Stimulated activated CD4-positive, alpha-beta T cell treated with anti-CD3 and anti-CD28 coated beads, Interleukin-1b, Interleukin-23, amount 100 ng/mL, for 4 hours (primary cell): ENCODE measurements around the gene NKAIN2.

Experiments
- DNase-seq, 2 donors: peaks; one replicate each; pipeline ENCODE4 v3.0.0-alpha.2; 2020; ENCODE audit warnings: low read depth in 2 of 2

The NKAIN2 gene

DNA sequence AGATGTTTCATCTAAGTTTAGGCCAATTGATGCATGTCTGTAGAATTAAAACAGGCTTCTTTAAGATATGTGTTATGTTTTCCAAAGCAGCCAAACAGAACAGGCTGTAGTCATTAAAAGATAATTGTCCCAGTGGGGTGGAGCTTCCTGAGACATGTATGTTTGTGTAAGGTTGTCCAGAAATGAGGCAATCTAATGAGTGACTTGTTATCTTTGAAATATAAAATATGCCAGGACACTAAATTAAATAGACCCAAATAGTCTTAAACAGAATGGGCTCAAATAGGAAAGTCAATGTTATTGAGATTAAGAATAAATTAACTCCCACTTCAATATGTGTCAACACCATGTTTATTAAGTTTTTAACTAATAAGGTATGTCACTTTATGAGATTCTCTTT lies 953.9 kb downstream of the NKAIN2 start:
- no peak for DNase-seq

GRCh38 chr6:124758663-124759062 lies 955.0 kb downstream of the NKAIN2 start:
- DNase-seq = no peak

DNA sequence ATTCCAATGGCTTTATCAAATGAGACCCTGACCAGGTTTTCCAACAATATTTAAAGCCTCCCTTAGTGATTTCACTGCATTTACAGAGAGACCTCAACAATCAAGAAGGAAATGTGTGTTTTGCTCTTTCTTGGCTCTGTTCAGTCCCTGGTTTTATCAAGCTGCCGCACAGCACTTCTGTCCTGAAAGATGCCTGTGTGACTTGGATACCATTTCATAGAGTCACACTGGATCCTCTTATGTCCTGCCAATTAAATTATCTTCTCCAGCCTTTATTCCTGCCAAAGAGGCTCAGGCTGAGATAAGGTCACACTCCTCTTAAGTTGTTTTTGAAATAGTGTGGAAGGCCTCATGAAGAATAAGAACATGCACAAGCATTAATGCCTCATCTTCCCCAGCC lies 961.6 kb downstream of the NKAIN2 start:
- DNase-seq = no peak

DNA sequence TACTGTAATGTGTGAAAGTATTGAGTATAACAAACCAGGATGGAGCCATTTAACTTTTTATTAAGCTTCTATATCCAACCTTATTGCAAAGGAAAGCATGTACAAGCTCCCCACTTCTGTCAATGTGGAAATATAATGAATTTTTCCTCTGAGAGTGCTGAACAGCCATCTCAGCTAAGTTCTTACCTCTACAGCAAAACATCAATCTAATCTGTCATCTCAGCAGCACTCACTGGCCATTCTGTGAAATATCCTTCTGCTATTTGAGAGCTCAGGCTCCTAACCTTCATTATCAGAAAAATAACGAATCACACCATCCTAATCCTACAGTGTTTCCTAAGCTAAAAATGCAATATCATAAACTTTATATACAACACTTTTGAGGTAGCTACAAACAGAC lies 964.6 kb downstream of the NKAIN2 start:
- no peak for DNase-seq

DNA sequence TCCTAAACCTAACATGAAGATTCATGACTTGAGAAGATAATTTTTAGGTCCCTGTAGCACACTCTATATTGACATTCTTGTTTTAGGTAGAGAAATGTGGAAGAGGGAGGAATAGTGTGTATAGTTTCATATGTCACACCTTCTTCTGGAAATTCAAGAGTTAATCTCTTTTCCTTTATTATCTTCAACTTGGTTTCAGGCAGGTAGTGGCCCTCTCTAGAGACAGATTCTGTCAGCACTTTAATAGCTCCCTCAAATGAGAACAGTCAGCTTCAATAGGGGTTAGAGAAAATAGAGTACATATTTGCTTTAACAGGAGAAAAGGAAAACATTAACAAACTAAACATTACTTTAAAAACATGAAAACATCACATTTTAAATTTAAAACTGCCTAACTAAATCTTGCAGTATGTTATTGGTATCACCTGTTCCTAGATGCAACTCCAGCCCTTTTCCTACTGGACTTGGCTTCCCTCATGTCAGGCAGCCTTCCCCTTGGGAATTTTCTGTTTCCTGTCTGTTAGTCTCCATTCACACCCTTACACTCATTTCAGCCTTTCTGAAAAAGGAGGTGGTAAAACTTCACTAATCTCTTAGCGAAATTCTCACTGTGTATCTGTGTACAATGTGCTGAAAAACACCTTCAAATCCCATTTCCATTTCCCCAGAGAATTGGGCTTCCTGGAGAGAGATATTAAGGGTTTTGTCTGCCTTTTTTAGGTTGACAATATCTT lies 966.3 kb downstream of the NKAIN2 start:
- DNase-seq = no peak

- DNase-seq = no peak
Measured at GRCh38 chr6:124770784-124771183, 967.1 kb downstream of the NKAIN2 start.

DNA sequence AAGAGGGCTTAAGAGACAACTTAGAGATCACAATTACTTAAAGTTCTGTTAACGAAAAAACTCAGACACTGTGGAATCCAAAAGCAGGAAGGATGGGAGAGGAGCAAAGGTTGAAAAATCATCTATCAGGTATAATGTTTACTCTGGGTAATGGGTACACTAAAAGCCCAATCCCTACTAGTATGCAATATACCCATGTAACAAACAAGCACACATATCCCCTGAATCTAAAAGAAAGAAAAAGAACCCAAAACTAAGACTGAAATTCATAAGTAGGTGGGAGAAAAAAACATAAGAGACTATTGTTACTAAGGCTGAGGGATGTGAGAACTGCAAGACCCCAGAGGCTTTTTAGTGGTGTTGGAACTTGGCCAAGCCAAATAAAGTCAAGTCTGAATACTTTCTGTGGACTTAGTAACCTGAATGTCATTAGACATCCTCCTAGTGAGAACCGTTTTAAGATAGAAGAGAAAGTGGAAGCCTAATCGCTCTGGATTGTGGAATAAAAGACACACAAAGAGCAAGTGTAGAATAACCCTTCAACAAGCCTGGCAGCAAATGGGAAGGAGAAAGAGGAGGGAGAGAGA lies 969.2 kb downstream of the NKAIN2 start:
- DNase-seq = no peak

- no peak for DNase-seq
Measured at GRCh38 chr6:124775121-124775520, 971.5 kb downstream of the NKAIN2 start.

- DNase-seq = no peak
Measured at GRCh38 chr6:124777863-124778262, 974.2 kb downstream of the NKAIN2 start.

- no peak for DNase-seq
Measured at GRCh38 chr6:124780623-124781022, 977.0 kb downstream of the NKAIN2 start.

DNA sequence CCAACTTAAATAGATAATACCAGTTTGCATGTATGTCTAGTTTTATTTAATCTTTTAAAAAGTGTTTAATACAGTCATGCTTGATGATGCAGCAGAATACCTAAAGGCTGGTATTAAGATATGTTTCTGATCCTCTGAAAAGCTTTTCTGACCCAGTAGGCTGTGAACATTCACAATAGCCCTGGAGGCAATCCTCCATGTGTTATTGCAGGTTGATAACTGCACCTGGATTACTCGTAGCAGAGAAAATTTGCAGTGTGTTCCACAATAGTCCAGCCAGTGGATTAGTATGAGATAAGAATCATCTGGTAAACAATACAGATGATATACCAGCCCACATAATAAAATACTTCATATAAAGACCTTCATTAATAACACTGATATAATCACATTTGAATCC lies 979.7 kb downstream of the NKAIN2 start:
- no peak for DNase-seq

DNA sequence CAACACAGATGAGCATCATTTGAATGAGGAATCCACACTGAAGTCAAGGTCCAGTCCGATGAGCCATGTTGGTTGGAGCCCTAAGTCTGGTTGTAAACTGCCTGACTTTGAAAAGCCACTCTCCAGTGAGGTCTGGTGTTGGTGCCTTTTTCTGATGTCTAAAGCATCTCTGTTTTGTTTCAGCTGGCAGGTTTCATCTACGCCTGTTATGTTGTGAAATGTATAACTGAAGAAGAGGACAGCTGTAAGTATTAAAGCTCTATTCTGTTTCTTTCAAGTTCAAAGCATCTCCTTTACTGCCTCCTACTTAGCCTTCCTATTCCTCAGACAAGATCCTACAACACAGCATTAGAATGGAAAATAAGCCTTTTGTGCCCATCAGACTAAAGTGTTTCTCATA lies 987.5 kb downstream of the NKAIN2 start:
- no peak for DNase-seq

DNA sequence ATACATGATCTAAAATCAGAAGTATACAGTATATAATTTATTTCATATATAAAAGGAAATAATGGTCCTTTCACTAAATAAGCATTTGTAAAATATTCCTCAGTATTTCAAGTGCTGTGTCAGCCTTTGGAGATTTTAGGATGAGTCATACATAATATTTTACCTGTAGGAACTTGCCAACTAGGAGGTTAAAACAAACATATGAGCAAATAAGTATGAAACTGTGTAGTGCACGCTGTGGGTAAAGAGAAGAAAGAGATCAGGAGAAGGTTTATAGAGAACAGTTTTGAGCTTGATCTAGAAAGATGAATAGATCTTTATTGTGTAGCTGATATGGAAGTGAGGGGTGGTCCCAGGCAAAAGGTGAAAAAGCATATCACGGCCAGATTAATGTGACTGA lies 988.7 kb downstream of the NKAIN2 start:
- no peak for DNase-seq

GRCh38 chr6:124793398-124793797 lies 989.7 kb downstream of the NKAIN2 start:
- no peak for DNase-seq

DNA sequence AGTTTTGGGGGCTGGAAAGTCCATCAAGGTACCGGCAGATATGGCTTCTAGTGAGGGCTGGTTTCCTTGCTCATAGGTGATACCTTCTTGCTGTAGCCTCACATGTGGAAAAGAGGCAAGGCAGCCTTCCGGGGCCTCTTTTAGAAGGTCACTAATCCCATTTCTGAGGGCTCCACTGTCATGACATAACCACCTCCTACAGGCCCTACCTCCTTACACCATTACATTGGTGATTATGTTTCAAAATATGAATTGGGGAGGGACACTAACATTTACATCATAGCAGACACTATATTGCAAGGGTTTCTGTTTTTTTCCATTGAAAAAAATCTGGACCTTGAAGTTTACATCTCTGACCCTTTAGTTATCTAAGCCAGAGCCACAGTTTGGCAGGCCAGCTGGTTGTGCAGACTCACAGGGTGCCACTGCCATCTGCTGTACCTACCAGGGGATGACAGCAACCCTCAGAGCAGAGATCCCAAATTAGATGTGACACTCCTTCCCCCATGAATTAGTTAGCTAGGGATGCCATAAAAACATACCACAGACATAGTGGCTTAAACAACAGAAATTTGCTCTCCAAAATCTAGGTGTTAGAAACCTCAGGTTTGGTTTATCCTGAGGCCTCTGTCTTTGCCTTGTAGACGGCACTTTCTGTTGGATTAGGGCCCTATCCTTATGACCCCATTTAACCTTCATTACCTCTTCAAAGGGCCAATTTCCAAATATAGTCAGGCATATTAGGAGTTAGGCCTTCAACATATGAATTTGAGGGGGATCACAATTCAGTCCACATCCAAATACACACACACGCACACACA lies 992.2 kb downstream of the NKAIN2 start:
- DNase-seq = no peak

DNA sequence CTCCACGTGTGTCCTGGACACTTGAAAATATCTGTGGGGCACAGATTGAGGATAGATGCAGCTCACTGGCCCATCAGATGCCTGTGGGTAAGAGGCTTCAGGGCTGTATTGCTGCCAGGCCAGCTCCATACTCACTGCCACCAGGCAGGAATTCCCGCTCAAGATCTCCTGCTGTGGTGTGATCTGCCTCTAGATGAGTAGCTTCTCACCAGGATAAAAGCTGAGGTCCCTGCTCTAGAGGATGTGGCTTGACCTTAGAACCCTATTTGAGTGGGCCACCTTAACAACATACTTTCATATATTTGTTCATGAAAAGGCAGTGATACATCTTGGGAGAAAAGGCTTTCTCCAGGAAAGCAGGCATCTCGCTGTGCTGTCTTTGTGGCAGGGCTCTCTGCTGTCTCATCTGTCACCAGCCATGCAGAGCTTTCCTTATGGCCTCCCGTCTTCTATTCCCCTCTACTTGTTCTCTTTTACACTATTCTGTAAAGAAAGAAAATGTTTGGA lies 992.9 kb downstream of the NKAIN2 start:
- no peak for DNase-seq

GRCh38 chr6:124797224-124797623 lies 993.6 kb downstream of the NKAIN2 start:
- no peak for DNase-seq

GRCh38 chr6:124798942-124799496 lies 995.4 kb downstream of the NKAIN2 start:
- DNase-seq = no peak

DNA sequence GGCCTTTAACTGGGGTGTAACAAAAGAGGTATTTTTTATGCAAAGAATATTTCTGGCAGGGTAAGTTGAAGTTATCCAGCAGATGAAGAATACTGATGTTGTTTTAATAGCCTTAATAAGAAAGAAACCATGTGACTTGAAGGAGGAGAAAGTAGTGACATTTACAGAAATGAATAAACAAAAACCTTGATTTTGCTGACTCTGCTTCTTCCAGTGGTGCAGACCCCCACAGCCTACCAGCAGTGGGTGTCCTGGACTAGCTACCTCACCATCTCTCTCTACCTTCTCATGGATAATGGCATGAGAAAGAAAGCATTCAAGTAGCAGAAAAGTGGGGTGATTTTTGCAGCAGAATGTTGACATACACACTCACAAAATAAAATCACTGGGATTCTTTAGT lies 996.0 kb downstream of the NKAIN2 start:
- no peak for DNase-seq

DNA sequence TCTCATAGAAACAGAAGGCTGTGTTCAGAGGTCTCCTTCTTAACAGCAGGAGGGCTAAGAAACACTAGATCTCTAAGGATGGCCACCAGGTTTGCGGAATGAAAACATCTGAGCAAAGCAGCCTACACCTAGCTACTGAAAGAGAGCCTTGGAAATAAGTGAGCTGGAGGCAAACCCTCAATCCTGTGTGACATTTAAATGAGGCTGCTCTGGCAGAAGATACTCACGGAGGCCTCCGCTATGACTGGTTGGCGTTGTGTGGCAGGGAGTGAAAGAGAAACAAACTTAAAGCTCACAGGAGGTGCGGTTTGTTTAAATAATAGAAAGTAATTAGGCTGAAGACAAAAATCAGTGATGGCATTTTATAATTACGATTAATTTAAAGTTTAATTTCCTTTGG lies 996.6 kb downstream of the NKAIN2 start:
- no peak for DNase-seq

GRCh38 chr6:124812067-124812466 lies 1008.4 kb downstream of the NKAIN2 start:
- no peak for DNase-seq

- no peak for DNase-seq
Measured at GRCh38 chr6:124819346-124819745, 1015.7 kb downstream of the NKAIN2 start.
